HG02763 (cell line): ENCODE measurements around the gene IFIH1.

ENCODE experiments used
- ATAC-seq: cut with Tn5 transposase; IDR thresholded peaks from one replicate; pipeline ENCODE4 v1.9.1; 2021; ENCODE audit warnings: mild to moderate bottlenecking, moderate library complexity; ENCODE audit not compliant: unreplicated experiment

IFIH1 gene

DNA sequence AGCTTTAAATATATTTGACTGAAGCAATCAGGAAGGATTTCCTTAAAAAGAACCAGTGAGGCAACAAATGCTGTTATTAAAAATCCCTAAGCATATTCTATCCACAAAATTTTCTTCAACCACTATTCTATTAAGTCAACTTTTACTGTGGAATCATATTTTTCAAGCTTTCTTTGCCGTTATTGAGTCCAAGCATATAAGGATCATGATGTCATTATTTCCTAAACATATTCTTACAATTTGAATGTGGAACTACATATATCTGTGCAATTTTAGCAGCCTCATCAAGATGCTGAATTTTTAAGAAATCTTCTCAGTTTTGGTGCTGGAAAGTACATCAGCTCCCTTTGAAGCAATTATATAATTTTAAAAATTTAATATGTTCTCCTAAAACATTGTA is 5.6 kb downstream of the IFIH1 start:
- no peak for ATAC-seq

DNA sequence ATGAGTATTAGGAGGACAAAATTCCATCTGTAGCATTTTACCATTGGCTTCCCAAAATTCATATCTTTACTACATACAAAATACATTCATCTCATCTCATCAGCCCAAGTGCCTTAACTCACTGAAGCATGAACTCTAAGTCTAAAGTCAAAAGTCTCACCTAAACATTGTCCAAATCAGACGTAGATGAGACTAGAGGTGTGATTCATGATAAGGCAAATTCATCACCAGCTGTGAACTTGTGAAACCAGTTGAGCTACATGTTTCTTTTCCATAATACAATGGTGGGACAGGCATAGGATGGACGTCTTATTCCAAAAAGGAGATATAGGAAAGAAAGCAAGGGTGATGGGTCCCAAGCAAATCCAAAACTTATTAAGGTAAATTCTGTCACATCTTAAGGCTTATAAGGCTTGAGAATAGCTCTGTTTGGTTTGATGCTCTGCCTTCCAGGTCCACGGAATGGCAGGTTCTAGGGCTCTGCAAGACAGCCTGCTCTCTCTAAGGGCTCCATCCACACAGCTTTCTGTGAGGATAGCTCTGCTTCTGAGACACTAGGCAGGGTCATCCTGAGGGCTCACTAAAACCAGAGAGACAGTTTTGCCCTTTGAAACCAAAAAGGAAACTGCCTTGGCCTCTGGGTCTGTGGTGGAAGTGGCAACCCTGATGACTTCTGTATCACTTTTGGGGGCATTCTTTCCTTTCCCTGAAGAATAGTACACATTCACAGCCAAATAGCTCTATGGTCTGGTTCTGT is 9.6 kb downstream of the IFIH1 start:
- ATAC-seq: no peak

- no peak for ATAC-seq
Measured at GRCh38 chr2:162305901-162306300, 12.6 kb downstream of the IFIH1 start.

- ATAC-seq: no peak
Measured at GRCh38 chr2:162301877-162302276, 16.6 kb downstream of the IFIH1 start.

GRCh38 chr2:162301151-162301804 is 17.2 kb downstream of the IFIH1 start:
- ATAC-seq: peak; percentile 51

- ATAC-seq: no peak
Measured at GRCh38 chr2:162300266-162300665, 18.2 kb downstream of the IFIH1 start.

DNA sequence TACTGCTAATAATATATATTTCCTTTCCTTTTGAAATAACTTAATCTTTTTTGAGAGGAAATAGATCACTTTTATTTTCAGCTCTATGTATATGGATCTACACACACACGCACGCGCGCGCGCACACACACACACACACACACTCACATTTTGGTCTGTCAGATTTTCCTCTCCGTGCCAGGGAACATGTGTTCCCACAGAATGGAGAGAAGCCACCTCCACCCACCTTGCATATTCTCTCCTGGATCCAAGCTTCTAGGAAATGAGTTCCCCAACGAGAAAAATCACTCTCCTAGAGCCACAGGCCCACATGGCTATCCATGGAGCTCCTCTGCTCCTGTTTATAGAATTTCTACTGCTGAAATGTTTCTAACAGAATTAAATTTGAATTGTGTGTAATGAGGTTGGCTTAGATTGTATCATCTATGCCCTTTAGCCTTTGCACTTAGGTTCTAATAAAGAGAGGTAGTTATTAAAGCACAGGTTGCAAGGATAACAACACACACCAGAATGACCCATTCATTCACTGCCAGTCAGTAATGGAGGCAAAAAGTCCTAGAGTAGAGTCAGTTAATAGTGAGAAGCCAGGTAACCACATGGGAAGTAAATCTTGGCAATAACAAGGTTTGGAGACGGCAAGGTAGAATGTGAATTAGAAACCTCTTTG is 19.7 kb downstream of the IFIH1 start:
- ATAC-seq: no peak

GRCh38 chr2:162297925-162298552 is 20.4 kb downstream of the IFIH1 start:
- ATAC-seq: peak; percentile 55

- no peak for ATAC-seq
Measured at GRCh38 chr2:162295009-162295408, 23.5 kb downstream of the IFIH1 start.

DNA sequence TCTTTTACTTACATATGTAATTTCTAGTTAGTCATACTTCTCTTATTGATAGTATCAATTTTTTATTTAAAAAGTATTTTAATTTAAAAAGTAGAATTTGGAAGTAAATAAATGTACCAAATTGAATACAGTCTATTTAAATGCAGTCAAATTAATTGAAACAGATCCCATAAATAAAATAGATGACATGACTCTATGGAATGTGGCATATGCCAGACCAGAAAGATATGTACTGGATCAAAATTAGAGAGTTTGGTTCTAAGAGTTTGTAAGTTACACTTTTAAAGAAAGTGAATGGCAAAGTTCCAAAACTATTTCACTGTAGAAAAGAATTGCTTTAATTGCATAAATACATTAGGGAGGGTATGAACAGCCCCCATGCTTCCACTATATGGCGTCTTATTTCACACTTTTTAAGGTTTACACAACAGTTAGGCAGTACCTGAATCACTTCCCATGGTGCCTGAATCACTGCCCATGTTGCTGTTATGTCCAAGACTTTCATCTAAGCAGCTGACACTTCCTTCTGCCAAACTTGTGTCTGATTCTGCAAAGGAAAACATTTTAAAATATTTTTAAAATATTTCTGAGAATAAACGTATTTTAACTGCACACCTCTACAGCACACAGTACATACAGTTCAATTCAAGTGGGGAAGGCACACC is 25.2 kb downstream of the IFIH1 start:
- no peak for ATAC-seq

DNA sequence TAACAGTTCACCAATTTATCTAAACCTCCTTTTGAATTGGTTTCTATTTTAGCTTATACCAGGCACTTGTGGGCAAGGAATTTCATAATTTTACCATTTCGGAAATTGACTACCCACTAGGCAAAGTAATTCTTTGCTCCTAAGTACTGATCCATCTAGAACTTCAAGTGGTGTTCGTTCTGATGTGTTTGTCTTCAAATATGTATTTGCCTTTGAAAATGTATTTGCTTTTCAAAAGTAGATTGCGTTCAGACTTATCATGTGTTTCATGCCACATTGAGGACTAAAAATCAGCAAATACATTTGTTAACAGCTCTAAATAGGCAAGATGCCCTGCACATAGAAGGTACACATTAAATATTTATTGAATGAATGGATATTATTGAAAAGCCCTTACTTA is 26.7 kb downstream of the IFIH1 start:
- no peak for ATAC-seq

GRCh38 chr2:162282765-162283425 is 35.6 kb downstream of the IFIH1 start:
- ATAC-seq: no peak

DNA sequence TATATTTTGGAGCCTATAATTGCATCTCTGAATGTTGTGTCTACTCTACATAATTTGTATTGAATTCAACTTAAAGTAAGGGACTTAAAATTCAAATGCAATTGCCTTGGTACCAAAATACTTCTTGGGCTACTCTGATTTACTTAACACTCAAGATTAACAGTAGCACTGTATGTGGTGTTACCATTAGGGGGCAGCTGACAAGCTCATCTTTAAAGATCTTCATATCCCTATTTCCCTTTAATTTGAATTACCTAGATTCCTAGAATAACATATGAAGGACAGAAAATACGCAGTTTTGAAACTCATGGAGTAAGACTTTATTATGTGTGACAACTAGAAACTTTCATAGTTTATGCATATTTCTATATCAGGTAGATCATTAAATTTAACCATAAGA is 37.8 kb downstream of the IFIH1 start:
- ATAC-seq: no peak

DNA sequence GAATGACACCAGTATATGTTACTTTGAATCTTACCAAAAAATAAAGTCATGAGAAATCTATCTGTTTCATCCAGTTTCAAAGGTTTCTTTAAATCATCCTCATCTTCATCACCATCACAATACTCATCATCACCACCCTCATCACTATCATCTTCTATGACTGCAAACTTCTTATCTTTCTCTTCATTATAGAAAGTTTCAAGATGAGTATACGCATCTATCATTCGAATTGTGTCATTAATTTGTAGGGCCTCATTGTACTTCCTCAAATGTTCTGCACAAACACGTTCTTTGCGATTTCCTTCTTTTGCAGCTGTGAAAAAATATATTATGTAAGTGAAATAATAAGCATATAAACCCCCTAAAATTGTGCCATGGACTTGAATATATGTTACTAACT is 41.1 kb downstream of the IFIH1 start:
- no peak for ATAC-seq

GRCh38 chr2:162267996-162268395 is 50.5 kb downstream of the IFIH1 start:
- ATAC-seq: no peak

- ATAC-seq: no peak
Measured at GRCh38 chr2:162267496-162267895, 51.0 kb downstream of the IFIH1 start.

DNA sequence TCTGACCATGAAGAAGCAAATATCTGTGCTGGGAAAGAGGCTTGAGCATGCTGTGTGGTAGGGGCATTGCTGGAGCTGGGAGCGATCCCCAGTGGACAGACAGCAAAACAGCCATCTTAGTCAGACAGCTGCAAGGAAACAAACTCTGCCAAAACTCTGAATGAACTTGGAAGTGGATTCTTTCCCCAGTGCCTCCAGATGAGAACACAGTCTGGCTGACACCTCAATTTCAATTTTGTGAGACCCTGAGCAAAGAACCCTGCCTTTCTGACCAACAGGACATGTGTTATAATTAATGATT is 52.1 kb downstream of the IFIH1 start:
- no peak for ATAC-seq

GRCh38 chr2:162265666-162266459 is 52.6 kb downstream of the IFIH1 start:
- ATAC-seq: no peak

DNA sequence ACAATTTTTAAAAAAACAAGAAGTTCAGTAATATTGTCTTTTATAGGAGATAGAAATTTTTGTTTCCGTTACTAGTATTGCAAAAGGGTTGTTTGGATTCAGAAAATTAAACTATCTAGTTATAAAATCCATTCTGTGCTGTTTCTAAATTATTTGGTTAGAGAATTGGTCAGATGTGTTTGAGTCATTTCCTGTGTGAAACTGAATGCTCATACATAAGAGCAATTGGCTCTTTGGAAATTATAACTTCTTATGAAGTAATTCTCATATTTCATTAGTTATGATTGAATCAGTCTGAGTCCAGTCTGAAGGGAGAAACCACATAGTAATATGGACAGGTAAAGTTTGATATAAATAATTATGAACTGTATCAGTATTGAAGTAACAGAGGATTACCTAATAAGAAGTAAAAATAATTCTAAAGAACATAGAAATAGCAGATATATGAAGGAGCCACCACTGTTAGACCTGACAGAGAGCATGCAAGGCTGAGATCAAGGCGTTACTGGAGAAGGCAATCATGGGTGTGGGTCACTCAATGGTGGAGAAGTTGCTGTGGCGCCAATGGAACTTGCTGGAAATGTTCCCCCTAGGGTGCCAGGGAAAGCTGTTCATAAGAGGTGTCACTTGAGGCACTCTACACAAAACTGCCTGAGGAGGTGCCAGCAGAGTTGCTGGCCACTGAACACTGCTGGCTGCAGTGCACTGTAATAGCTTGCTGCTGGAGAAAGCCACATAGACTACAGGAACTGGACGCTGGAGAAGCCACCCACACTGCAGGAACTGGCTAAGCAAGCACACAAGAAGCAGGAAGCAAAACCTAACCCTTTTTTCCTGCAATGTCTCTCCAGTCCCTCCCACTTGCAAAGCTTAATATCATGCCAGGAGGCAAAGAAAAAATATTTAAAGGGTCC is 57.2 kb downstream of the IFIH1 start:
- no peak for ATAC-seq
